Liver (tissue), 3 donors: ENCODE data around the gene GATB.

ENCODE experiments used
- ATF3 ChIP-seq: IDR thresholded peaks from 2 replicates; pipeline ENCODE4 v1.6.1; 2016; ENCODE audit warnings: antibody characterized with exemption
- CTCF ChIP-seq: fragments of 150-350 bp; IDR thresholded peaks from 2 replicates; pipeline ENCODE4 v1.5.1; 2017; ENCODE audit warnings: improper control_type of control experiment, low read depth, low read length; ENCODE audit not compliant: missing input control
- EGR1 ChIP-seq, 2 donors: IDR thresholded peaks; 2 replicates each; pipeline ENCODE4 v1.6.1; 2016 to 2018; ENCODE audit warnings: antibody characterized with exemption in 2 of 2, low read depth in 2 of 2
- FOXA2 ChIP-seq: IDR thresholded peaks from 2 replicates; pipeline ENCODE4 v1.6.1; 2016; ENCODE audit warnings: antibody characterized with exemption
- GABPA ChIP-seq, 2 donors: IDR thresholded peaks in 1 of 2; conservative IDR thresholded peaks in 1 of 2; 2 replicates each; pipeline ENCODE4 v1.6.1; 2016; ENCODE audit warnings: antibody characterized with exemption in 2 of 2, mild to moderate bottlenecking in 1 of 2, moderate library complexity in 1 of 2
- HNF4G ChIP-seq: IDR thresholded peaks from 2 replicates; pipeline ENCODE4 v1.6.1; 2016; ENCODE audit warnings: antibody characterized with exemption
- JUND ChIP-seq, 2 donors: IDR thresholded peaks; 2 replicates each; pipeline ENCODE4 v1.6.1; 2016; ENCODE audit warnings: antibody characterized with exemption in 2 of 2
- MAX ChIP-seq: IDR thresholded peaks from 2 replicates; pipeline ENCODE4 v1.6.1; 2016; ENCODE audit warnings: antibody characterized with exemption
- NR2F2 ChIP-seq: IDR thresholded peaks from 2 replicates; pipeline ENCODE4 v1.6.1; 2016; ENCODE audit warnings: antibody characterized with exemption
- RAD21 ChIP-seq, 2 donors: IDR thresholded peaks; 2 replicates each; pipeline ENCODE4 v1.6.1; 2016; ENCODE audit warnings: antibody characterized with exemption in 2 of 2, mild to moderate bottlenecking in 2 of 2
- REST ChIP-seq: IDR thresholded peaks from 2 replicates; pipeline ENCODE4 v1.6.1; 2016; ENCODE audit warnings: antibody characterized with exemption, mild to moderate bottlenecking
- TAF1 ChIP-seq: conservative IDR thresholded peaks from 2 replicates; pipeline ENCODE4 v1.6.1; 2016; ENCODE audit warnings: antibody characterized with exemption, mild to moderate bottlenecking
- YY1 ChIP-seq: IDR thresholded peaks from 2 replicates; pipeline ENCODE4 v1.6.1; 2016; ENCODE audit warnings: antibody characterized with exemption, mild to moderate bottlenecking
- donor health status: healthy.
- donor health status: healthy.

- no peak for TF ChIP-seq FOXA2
- TF ChIP-seq CTCF, result no peak
- TF ChIP-seq ATF3, result no peak
- no peak for TF ChIP-seq REST
- no peak for TF ChIP-seq TAF1
- no peak for TF ChIP-seq NR2F2
- no peak for TF ChIP-seq JUND (IDR thresholded peaks at IDR 0.05)
- TF ChIP-seq GABPA (IDR thresholded peaks at IDR 0.05 in 1 of 2, conservative IDR thresholded peaks at IDR 0.05 in 1 of 2), result no peak
- TF ChIP-seq RAD21 (IDR thresholded peaks at IDR 0.05), result no peak
- no peak for TF ChIP-seq HNF4G
- TF ChIP-seq MAX, result no peak
- TF ChIP-seq EGR1 (IDR thresholded peaks at IDR 0.05; ENCODE audit: low read depth in 2 of 2), result no peak
- TF ChIP-seq YY1, result no peak
These were observed 38.7 kb upstream of the GATB start for GRCh38 chr4:151799417-151800012.
